BJ (cell line): ENCODE measurements around the gene ZNF385D. TPM values are rescaled to one million over a fixed set of nuclear protein-coding genes. Genes with fewer than 3 reads are reported as not detected.
A peak's percentile ranks its signal among the peaks of the same experiment; 100 is the strongest.

Experiments
- CTCF ChIA-PET: fragments of 350-600 bp; formaldehyde crosslinking; extraction: SDS; loops from one replicate; lab custom pipeline; 2021; ENCODE audit warnings: antibody characterized with exemption, inconsistent platforms; lab: Yijun Ruan, JAX
- POLR2A ChIA-PET: fragments of 300-600 bp; sonication (Branson Sonifier 250); formaldehyde crosslinking; extraction: SDS; loops from one replicate; lab custom pipeline; 2021; ENCODE audit warnings: antibody characterized with exemption; lab: Charles Lee
- DNase-seq: peaks from one replicate; pipeline ENCODE4 v3.0.0-alpha.2; 2011; ENCODE audit warnings: low read depth
- H3K27me3 ChIP-seq: 2 replicates; pipeline ENCODE4 v1.6.0; 2011; ENCODE audit warnings: low read length; ENCODE audit not compliant: control insufficient read depth, insufficient read depth
- H3K36me3 ChIP-seq: 2 replicates; pipeline ENCODE4 v1.5.1; 2011; ENCODE audit warnings: low read length; ENCODE audit not compliant: control insufficient read depth, insufficient read depth
- H3K4me3 ChIP-seq: 2 replicates; pipeline ENCODE4 v1.5.1; 2011; ENCODE audit warnings: low read depth, mild to moderate bottlenecking, control low read depth, low read length
- CTCF ChIP-seq: IDR thresholded peaks from 2 replicates; pipeline ENCODE4 v1.5.1; 2011; ENCODE audit warnings: low read depth, mild to moderate bottlenecking, control low read depth, inconsistent platforms, low read length, moderate library complexity; ENCODE audit not compliant: insufficient read depth
- polyA plus RNA-seq: library from polyadenylated mRNA; depleted of rRNA; stranded (reverse); fragments of >200 nt; gene quantifications from 2 replicates; pipeline ENCODE4 v1.2.3, GENCODE V29; 2011

Gene ZNF385D
- polyA plus RNA-seq, 1 experiment = 2.2 TPM

DNA sequence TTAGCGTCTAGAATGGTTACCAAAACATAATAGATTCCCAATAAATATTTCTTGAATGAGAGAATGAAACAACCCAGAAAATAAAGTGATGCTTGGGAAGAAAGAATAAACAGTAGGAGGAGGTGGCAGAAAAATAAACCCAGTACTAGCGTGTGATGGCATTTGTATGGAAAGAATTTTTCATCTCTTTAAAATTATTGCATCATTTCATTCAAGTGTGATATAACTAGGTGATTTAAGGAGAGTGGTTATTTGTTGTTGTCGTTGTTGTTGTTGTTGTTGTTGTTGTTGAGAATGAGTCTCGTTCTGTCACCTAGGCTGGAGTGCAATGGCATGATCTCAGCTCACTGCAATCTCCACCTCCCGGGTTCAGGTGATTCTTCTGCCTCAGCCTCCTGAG lies 293.9 kb downstream of the ZNF385D start:
- no peak overlapping the region for H3K4me3 ChIP-seq
- DNase-seq = no peak
- no peaks in the 10 kb centered on the region for H3K36me3 ChIP-seq
- no peaks in the 10 kb centered on the region for H3K27me3 ChIP-seq
- ChIA-PET POLR2A (no interaction called here), CTCF (no interaction called here)
- TF ChIP-seq CTCF = no peak

GRCh38 chr3:21449738-21450137 lies 301.3 kb downstream of the ZNF385D start:
- TF ChIP-seq CTCF = no peak
- POLR2A ChIA-PET = no interaction called here
- Histone ChIP-seq H3K27me3 (no peaks in the 10 kb centered on the region), H3K4me3 (no peak overlapping the region), H3K36me3 (no peaks in the 10 kb centered on the region)
- CTCF ChIA-PET = interaction anchor here (1.2 kb wide), 1 partner anchor 14 kb away, joined by 3 read pairs; no protein-coding TSS in a partner anchor
- DNase-seq = no peak

DNA sequence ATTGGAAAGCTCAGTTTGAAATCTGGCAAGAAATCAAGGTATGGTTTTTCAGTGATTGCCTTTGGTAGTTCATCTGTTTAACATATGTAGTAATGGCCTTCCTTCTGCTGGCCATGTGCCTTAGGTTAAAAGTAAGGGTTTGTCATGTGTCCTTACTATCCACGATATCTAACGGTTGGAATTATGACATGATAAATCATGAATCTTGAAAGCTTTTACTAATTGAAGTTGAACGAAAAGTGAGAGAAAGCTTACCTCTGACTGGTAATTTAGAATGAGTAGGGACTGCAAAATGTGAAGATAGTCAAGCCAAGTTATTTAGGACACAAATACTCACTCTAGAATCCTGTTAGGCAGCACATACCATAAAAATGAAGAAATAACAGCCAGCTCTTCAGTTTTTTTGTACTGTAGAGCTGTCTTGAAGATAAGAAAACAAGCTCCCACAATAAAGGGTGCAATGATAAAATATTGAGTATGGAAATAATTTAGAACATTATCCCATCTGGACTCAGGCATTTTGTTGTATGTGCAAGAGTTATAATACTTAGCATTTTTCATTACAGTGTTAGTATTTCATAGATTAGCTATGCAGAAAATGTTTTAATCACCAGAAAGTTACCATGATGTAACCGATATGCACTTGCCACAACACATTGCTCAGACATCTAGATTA lies 303.4 kb downstream of the ZNF385D start:
- no peaks in the 10 kb centered on the region for H3K36me3 ChIP-seq
- H3K27me3 ChIP-seq = no peaks in the 10 kb centered on the region
- TF ChIP-seq CTCF = no peak
- POLR2A ChIA-PET = interaction anchor here (0.6 kb wide), 1 partner anchor 510 kb away, joined by 13 read pairs; no protein-coding TSS in a partner anchor
- H3K4me3 ChIP-seq = no peak overlapping the region
- DNase-seq = peak; percentile 90
- CTCF ChIA-PET = interaction anchor here (0.6 to 1.3 kb wide), 3 partner anchors 17 to 935 kb away, joined by 3 to 4 read pairs (median 3); no protein-coding TSS in a partner anchor

DNA sequence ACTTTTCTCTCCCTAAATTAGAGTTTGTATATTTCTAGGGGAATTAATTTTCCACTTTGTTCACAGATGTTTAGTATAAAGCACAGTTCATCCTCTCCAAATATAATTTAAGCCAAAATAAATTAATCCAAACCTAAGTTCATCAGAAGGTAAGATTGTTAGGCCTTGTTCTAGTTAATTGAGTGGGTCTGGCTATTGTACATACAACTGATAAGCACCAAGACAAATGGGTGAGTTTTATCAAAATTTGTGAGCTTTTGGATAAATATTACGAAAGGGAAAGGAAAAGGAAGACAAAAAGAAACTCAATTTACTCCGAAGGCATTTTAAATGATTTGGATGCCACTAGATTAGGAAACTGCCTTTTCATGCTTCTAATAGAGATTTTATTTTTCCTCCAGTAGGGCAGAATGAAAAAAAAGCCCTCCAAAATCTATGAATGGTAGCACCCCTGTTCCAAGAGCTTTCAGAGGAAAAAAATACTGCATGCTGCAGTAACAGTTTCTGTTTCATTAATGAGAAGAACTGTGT lies 304.0 kb downstream of the ZNF385D start:
- no peak for DNase-seq
- no peak overlapping the region for H3K4me3 ChIP-seq
- no peaks in the 10 kb centered on the region for H3K36me3 ChIP-seq
- H3K27me3 ChIP-seq = no peaks in the 10 kb centered on the region
- no peak for TF ChIP-seq CTCF
- POLR2A ChIA-PET = interaction anchor here (0.6 kb wide), 1 partner anchor 509 kb away, joined by 13 read pairs; no protein-coding TSS in a partner anchor
- CTCF ChIA-PET = interaction anchor here (0.6 to 1.3 kb wide), 2 partner anchors 121 to 935 kb away, joined by 3 to 4 read pairs; no protein-coding TSS in a partner anchor

DNA sequence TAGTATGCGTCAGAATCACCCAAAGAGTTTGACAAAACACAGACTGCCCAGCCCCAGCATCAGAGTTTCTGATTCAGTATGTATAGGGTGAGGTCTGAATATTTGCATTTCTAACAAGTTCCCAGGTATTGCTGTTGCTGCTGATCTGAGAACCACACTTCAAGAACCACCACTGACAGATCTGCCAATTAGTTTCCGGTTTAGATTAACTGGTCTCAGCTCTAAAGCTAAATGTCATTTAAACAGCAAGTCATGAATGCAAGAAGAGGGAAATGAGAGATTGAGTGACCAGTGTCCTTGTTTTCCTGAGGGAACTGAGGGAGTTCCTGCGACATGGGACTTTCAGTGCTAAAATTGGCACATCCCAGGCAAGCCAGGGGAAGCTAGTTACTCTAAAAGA lies 305.0 kb downstream of the ZNF385D start:
- no peaks in the 10 kb centered on the region for H3K27me3 ChIP-seq
- no peak for TF ChIP-seq CTCF
- no peaks in the 10 kb centered on the region for H3K36me3 ChIP-seq
- no peak for DNase-seq
- H3K4me3 ChIP-seq = no peak overlapping the region
- CTCF ChIA-PET = no interaction called here
- POLR2A ChIA-PET = no interaction called here
